ENCODE results near the gene FOXP1. TPM values are rescaled to one million over a fixed set of nuclear protein-coding genes. Genes with fewer than 3 reads are reported as not detected.

The FOXP1 gene
- total and polyA plus RNA-seq, 4 donors: 4.9 to 35.4 (median 32.0) TPM

DNA sequence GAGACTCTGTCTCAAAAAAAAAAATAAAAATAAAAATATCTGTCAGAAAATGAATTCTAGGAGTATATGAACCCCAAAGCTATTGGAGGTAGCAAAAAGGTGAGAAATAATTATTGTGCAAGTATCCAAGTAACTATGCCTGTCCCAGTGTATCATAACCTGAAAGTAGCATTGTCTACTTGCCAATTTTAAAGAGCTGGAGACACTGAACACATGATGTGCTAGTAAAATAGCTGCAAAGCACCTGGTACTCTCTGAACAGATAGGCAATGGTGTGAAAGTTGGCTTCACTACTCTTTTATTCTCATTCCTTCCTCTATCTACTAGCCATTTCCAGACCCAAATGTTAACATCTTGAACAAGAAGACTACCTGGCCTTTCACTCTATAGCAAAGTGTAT lies 208.9 kb downstream of the FOXP1 start:
- H3K9me3 ChIP-seq (ENCODE audit: control insufficient read depth in 4 of 4, low read length in 3 of 4): no peaks in the 10 kb centered on the region
- peaks cover 0 to 2% (median 0%) of the 10 kb centered on the region in 4 donors for H3K36me3 ChIP-seq (ENCODE audit: control insufficient read depth in 4 of 4, insufficient read depth in 3 of 4, low read depth in 1 of 4, low read length in 3 of 4)
- no peak overlapping the region for H3K4me3 ChIP-seq (ENCODE audit: low read depth in 1 of 3, low read length in 3 of 3)
- no peak for DNase-seq (ENCODE audit: low spot score)
- no peaks in the 10 kb centered on the region for H3K27me3 ChIP-seq (ENCODE audit: control insufficient read depth in 4 of 4, insufficient read depth in 4 of 4, low read length in 3 of 4)
- no peak overlapping the region for H3K27ac ChIP-seq (ENCODE audit: low read depth in 1 of 2, low read length in 2 of 2)
- H3K4me1 ChIP-seq (ENCODE audit: control insufficient read depth in 4 of 4, insufficient read depth in 4 of 4, low read length in 3 of 4): peaks cover 8 to 32% (median 26%) of the 10 kb centered on the region in 4 donors
- TF ChIP-seq RAD21 (IDR thresholded peaks at IDR 0.05) (no peak), HNF4A (conservative IDR thresholded peaks at IDR 0.05) (no peak), TAF1 (conservative IDR thresholded peaks at IDR 0.05) (no peak), JUND (IDR thresholded peaks at IDR 0.05) (no peak), GABPA (IDR thresholded peaks at IDR 0.05 in 1 of 2, conservative IDR thresholded peaks at IDR 0.05 in 1 of 2) (no peak), YY1 (IDR thresholded peaks at IDR 0.05) (no peak), FOXA2 (IDR thresholded peaks at IDR 0.05) (no peak), HNF4G (IDR thresholded peaks at IDR 0.05) (no peak), RXRA (IDR thresholded peaks at IDR 0.05) (no peak), SP1 (IDR thresholded peaks at IDR 0.05) (no peak), FOXA1 (IDR thresholded peaks at IDR 0.05) (no peak), EGR1 (IDR thresholded peaks at IDR 0.05; ENCODE audit: low read depth in 2 of 2) (no peak), NR2F2 (IDR thresholded peaks at IDR 0.05) (no peak)
- TF ChIP-seq, protein P1, sequence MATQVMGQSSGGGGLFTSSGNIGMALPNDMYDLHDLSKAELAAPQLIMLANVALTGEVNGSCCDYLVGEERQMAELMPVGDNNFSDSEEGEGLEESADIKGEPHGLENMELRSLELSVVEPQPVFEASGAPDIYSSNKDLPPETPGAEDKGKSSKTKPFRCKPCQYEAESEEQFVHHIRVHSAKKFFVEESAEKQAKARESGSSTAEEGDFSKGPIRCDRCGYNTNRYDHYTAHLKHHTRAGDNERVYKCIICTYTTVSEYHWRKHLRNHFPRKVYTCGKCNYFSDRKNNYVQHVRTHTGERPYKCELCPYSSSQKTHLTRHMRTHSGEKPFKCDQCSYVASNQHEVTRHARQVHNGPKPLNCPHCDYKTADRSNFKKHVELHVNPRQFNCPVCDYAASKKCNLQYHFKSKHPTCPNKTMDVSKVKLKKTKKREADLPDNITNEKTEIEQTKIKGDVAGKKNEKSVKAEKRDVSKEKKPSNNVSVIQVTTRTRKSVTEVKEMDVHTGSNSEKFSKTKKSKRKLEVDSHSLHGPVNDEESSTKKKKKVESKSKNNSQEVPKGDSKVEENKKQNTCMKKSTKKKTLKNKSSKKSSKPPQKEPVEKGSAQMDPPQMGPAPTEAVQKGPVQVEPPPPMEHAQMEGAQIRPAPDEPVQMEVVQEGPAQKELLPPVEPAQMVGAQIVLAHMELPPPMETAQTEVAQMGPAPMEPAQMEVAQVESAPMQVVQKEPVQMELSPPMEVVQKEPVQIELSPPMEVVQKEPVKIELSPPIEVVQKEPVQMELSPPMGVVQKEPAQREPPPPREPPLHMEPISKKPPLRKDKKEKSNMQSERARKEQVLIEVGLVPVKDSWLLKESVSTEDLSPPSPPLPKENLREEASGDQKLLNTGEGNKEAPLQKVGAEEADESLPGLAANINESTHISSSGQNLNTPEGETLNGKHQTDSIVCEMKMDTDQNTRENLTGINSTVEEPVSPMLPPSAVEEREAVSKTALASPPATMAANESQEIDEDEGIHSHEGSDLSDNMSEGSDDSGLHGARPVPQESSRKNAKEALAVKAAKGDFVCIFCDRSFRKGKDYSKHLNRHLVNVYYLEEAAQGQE (IDR thresholded peaks at IDR 0.05): no peak
- TF ChIP-seq, protein P2, sequence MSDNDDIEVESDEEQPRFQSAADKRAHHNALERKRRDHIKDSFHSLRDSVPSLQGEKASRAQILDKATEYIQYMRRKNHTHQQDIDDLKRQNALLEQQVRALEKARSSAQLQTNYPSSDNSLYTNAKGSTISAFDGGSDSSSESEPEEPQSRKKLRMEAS (IDR thresholded peaks at IDR 0.05): no peak
- TF ChIP-seq, protein P3, sequence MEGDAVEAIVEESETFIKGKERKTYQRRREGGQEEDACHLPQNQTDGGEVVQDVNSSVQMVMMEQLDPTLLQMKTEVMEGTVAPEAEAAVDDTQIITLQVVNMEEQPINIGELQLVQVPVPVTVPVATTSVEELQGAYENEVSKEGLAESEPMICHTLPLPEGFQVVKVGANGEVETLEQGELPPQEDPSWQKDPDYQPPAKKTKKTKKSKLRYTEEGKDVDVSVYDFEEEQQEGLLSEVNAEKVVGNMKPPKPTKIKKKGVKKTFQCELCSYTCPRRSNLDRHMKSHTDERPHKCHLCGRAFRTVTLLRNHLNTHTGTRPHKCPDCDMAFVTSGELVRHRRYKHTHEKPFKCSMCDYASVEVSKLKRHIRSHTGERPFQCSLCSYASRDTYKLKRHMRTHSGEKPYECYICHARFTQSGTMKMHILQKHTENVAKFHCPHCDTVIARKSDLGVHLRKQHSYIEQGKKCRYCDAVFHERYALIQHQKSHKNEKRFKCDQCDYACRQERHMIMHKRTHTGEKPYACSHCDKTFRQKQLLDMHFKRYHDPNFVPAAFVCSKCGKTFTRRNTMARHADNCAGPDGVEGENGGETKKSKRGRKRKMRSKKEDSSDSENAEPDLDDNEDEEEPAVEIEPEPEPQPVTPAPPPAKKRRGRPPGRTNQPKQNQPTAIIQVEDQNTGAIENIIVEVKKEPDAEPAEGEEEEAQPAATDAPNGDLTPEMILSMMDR (IDR thresholded peaks at IDR 0.05; ENCODE audit: low read depth, low read length, missing input control): no peak
- TF ChIP-seq, protein P4, sequence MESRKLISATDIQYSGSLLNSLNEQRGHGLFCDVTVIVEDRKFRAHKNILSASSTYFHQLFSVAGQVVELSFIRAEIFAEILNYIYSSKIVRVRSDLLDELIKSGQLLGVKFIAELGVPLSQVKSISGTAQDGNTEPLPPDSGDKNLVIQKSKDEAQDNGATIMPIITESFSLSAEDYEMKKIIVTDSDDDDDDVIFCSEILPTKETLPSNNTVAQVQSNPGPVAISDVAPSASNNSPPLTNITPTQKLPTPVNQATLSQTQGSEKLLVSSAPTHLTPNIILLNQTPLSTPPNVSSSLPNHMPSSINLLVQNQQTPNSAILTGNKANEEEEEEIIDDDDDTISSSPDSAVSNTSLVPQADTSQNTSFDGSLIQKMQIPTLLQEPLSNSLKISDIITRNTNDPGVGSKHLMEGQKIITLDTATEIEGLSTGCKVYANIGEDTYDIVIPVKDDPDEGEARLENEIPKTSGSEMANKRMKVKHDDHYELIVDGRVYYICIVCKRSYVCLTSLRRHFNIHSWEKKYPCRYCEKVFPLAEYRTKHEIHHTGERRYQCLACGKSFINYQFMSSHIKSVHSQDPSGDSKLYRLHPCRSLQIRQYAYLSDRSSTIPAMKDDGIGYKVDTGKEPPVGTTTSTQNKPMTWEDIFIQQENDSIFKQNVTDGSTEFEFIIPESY (IDR thresholded peaks at IDR 0.05): no peak
- TF ChIP-seq, protein P5, sequence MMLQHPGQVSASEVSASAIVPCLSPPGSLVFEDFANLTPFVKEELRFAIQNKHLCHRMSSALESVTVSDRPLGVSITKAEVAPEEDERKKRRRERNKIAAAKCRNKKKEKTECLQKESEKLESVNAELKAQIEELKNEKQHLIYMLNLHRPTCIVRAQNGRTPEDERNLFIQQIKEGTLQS (IDR thresholded peaks at IDR 0.05): no peak
- no peak overlapping the region for H3K9ac ChIP-seq (ENCODE audit: low read depth in 1 of 2, low read length in 2 of 2)
